ENCODE data around the gene CUEDC1. TPM values are rescaled to one million over a fixed set of nuclear protein-coding genes. Genes with fewer than 3 reads are reported as not detected.
A peak's percentile ranks its signal among the peaks of the same experiment; 100 is the strongest.

CUEDC1 gene
- polyA plus RNA-seq, 2 of the 4 experiments (the other 2 are of a cell fraction): 44.3 to 90.6 TPM

DNA sequence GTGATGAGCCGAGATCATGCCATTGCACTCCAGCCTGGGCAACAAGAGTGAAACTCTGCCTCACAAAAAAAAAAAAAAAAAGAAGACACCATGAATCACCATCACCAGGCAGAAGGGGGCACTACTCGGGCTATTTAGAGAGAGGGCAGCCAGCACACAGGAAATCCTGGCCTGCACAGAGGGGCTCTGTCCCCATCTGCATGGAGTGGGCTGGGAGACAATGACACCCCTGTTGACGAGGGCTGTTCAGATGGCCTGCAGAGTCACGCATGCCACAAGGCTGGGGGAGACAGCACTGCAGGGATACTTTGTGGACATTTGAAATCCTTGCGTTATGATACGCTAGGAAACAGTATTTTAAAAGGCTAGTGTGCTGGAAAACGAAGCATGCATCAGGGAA lies 48.3 kb downstream of the CUEDC1 start:
- ATAC-seq (peak in 1 of 2 experiments; percentile 27; a peak in 3 of 6 replicates), FAIRE-seq (no peak), DNase-seq (ENCODE audit: low read depth in 1 of 2, low spot score in 1 of 2) (peak in 1 of 2 experiments; percentile 48)
- Histone ChIP-seq H3K27ac (peak overlapping the region; percentile 19 to 77; a peak in 5 of 6 replicates), H3K4me3 (no peak overlapping the region), H3K4me1 (peaks cover 58% of the 10 kb centered on the region), H3K9me3 (no peaks in the 10 kb centered on the region), H3K4me2 (no peak overlapping the region)
- 60% methylated on average over 7 of the region's 7 CpGs for WGBS (ENCODE audit: missing lambda C conversion rate)
- CTCF ChIA-PET: interaction anchor here (0.6 to 23.5 kb wide), 7 partner anchors 13 to 895 kb away, joined by 3 to 859 read pairs (median 3); partner anchors contain the start of gene MRPS23
- TF ChIP-seq RARB (CRISPR knock-in tag; IDR thresholded peaks at IDR 0.05): no peak
- TF ChIP-seq, protein P1, sequence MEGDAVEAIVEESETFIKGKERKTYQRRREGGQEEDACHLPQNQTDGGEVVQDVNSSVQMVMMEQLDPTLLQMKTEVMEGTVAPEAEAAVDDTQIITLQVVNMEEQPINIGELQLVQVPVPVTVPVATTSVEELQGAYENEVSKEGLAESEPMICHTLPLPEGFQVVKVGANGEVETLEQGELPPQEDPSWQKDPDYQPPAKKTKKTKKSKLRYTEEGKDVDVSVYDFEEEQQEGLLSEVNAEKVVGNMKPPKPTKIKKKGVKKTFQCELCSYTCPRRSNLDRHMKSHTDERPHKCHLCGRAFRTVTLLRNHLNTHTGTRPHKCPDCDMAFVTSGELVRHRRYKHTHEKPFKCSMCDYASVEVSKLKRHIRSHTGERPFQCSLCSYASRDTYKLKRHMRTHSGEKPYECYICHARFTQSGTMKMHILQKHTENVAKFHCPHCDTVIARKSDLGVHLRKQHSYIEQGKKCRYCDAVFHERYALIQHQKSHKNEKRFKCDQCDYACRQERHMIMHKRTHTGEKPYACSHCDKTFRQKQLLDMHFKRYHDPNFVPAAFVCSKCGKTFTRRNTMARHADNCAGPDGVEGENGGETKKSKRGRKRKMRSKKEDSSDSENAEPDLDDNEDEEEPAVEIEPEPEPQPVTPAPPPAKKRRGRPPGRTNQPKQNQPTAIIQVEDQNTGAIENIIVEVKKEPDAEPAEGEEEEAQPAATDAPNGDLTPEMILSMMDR (IDR thresholded peaks at IDR 0.05): peak; percentile 34; the same call in 2 of the 3 replicates
- no peak for TF ChIP-seq CEBPB (IDR thresholded peaks at IDR 0.05)
- no peak for TF ChIP-seq HDAC2 (IDR thresholded peaks at IDR 0.05)
- TF ChIP-seq RAD21 (conservative IDR thresholded peaks at IDR 0.05 in 1 of 2, IDR thresholded peaks at IDR 0.05 in 1 of 2): peak; percentile 33 to 62; a peak in 2 of 5 replicates
- POLR2A ChIA-PET: no interaction called here

DNA sequence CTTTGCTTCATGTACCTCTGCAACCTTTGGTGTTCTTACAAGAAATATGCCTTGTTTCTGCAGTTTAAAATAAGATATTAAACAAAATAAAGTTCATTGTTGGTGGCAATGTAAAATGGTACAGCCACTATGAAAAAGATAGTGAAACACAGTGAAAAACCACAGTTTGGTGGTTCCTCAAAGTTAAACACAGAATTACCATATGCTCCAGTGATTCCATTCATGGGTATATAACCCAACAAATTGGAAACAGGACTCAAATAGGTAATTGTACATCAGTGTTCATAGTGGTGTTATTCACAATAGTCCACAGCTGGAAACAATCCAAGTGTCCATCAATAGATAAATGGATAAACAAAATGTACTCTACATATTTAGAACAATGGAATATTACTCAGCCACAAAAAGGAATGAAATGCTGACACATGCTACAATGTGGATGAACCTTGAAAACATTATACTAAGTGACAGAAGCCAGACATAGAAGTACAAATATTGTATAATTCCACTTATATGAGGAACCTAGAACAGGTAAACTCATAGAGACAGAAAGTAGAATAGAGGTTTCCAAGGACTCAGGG lies 49.2 kb downstream of the CUEDC1 start:
- H3K4me3 ChIP-seq: no peak overlapping the region
- no peak for TF ChIP-seq BHLHE40 (IDR thresholded peaks at IDR 0.05; ENCODE audit: low read depth, low read length)
- no peak for TF ChIP-seq CBX2 (IDR thresholded peaks at IDR 0.05; ENCODE audit: borderline replicate concordance, low read depth)
- no peak for TF ChIP-seq RFX5 (IDR thresholded peaks at IDR 0.05)
- TF ChIP-seq RCOR1 (IDR thresholded peaks at IDR 0.05; ENCODE audit: low read depth, low read length): no peak
- TF ChIP-seq JUNB (IDR thresholded peaks at IDR 0.05): no peak
- TF ChIP-seq KDM1A (IDR thresholded peaks at IDR 0.05; ENCODE audit: low read depth): peak; percentile 25; the same call in 1 of the 2 replicates
- TF ChIP-seq, protein P2, sequence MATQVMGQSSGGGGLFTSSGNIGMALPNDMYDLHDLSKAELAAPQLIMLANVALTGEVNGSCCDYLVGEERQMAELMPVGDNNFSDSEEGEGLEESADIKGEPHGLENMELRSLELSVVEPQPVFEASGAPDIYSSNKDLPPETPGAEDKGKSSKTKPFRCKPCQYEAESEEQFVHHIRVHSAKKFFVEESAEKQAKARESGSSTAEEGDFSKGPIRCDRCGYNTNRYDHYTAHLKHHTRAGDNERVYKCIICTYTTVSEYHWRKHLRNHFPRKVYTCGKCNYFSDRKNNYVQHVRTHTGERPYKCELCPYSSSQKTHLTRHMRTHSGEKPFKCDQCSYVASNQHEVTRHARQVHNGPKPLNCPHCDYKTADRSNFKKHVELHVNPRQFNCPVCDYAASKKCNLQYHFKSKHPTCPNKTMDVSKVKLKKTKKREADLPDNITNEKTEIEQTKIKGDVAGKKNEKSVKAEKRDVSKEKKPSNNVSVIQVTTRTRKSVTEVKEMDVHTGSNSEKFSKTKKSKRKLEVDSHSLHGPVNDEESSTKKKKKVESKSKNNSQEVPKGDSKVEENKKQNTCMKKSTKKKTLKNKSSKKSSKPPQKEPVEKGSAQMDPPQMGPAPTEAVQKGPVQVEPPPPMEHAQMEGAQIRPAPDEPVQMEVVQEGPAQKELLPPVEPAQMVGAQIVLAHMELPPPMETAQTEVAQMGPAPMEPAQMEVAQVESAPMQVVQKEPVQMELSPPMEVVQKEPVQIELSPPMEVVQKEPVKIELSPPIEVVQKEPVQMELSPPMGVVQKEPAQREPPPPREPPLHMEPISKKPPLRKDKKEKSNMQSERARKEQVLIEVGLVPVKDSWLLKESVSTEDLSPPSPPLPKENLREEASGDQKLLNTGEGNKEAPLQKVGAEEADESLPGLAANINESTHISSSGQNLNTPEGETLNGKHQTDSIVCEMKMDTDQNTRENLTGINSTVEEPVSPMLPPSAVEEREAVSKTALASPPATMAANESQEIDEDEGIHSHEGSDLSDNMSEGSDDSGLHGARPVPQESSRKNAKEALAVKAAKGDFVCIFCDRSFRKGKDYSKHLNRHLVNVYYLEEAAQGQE (IDR thresholded peaks at IDR 0.05): no peak
- TF ChIP-seq, protein P3, sequence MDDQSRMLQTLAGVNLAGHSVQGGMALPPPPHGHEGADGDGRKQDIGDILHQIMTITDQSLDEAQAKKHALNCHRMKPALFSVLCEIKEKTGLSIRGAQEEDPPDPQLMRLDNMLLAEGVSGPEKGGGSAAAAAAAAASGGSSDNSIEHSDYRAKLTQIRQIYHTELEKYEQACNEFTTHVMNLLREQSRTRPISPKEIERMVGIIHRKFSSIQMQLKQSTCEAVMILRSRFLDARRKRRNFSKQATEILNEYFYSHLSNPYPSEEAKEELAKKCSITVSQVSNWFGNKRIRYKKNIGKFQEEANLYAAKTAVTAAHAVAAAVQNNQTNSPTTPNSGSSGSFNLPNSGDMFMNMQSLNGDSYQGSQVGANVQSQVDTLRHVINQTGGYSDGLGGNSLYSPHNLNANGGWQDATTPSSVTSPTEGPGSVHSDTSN (IDR thresholded peaks at IDR 0.05): no peak
- peak; percentile 34 for TF ChIP-seq MAFK (IDR thresholded peaks at IDR 0.05; ENCODE audit: partially characterized antibody)
- TF ChIP-seq, protein P4, sequence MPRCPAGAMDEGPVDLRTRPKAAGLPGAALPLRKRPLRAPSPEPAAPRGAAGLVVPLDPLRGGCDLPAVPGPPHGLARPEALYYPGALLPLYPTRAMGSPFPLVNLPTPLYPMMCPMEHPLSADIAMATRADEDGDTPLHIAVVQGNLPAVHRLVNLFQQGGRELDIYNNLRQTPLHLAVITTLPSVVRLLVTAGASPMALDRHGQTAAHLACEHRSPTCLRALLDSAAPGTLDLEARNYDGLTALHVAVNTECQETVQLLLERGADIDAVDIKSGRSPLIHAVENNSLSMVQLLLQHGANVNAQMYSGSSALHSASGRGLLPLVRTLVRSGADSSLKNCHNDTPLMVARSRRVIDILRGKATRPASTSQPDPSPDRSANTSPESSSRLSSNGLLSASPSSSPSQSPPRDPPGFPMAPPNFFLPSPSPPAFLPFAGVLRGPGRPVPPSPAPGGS (IDR thresholded peaks at IDR 0.05): no peak
- no peak for TF ChIP-seq EHMT2 (IDR thresholded peaks at IDR 0.05; ENCODE audit: low read depth)
- no peak for TF ChIP-seq HOXB5 (CRISPR knock-in tag; IDR thresholded peaks at IDR 0.05)
- TF ChIP-seq SREBF2 (IDR thresholded peaks at IDR 0.05): no peak
- no peak for TF ChIP-seq TP53 (CRISPR knock-in tag; IDR thresholded peaks at IDR 0.05)
- no peak for TF ChIP-seq KDM5A (IDR thresholded peaks at IDR 0.05)
- no peak for DNase-seq (ENCODE audit: low read depth in 1 of 2, low spot score in 1 of 2)
- peak overlapping the region; percentile 94 to 97; a peak in 4 of 6 replicates for H3K27ac ChIP-seq
- H3K9me3 ChIP-seq: no peaks in the 10 kb centered on the region
- CTCF ChIA-PET: interaction anchor here (0.9 to 23.5 kb wide), 10 partner anchors 9 to 87 kb away, joined by 3 to 859 read pairs (median 4); partner anchors contain the start of genes CUEDC1 and MRPS23
- no peak overlapping the region for H3K4me2 ChIP-seq
- peak; percentile 84 for FAIRE-seq
- POLR2A ChIA-PET: no interaction called here
- H3K4me1 ChIP-seq: peaks cover 63% of the 10 kb centered on the region
- ATAC-seq: no peak
